K562 (cell line): ENCODE measurements around the gene TBX3.

Experiments used
- HEY1 ChIP-seq: fragments of 250-450 bp; sonication (Bioruptor Pico); IDR thresholded peaks from 2 replicates; pipeline ENCODE4 v1.5.0; 2020; ENCODE audit warnings: mild to moderate bottlenecking, moderate library complexity, borderline replicate concordance
- ZNF133 ChIP-seq: fragments of 250-450 bp; sonication (Bioruptor Pico); IDR thresholded peaks from 2 replicates; pipeline ENCODE4 v1.4.0; 2020; ENCODE audit warnings: mild to moderate bottlenecking
- ZNF24 ChIP-seq: fragments of 450-650 bp; IDR thresholded peaks from 2 replicates; pipeline ENCODE4 v1.6.1; 2016
- TF ChIP-seq, protein P1 (sequence below): fragments of 250-450 bp; sonication (Bioruptor Pico); IDR thresholded peaks from 2 replicates; pipeline ENCODE4 v1.8.0; 2022; ENCODE audit warnings: moderate library complexity, mild to moderate bottlenecking, inconsistent platforms
- TF ChIP-seq, protein P2 (sequence below): sonication (generic); formaldehyde crosslinking; IDR thresholded peaks from 2 replicates; pipeline ENCODE4 v1.8.0; 2023; ENCODE audit warnings: mild to moderate bottlenecking, missing genetic modification reagents
- TF ChIP-seq, protein P3 (sequence below), 3 experiments: IDR thresholded peaks in 2 of 3; conservative IDR thresholded peaks in 1 of 3; 2 replicates each; pipeline ENCODE4 v1.5.1; 2011 to 2012; ENCODE audit warnings: low read length in 3 of 3, mild to moderate bottlenecking in 3 of 3, control low read depth in 2 of 3, improper control_type of control experiment in 1 of 3, inconsistent platforms in 1 of 3, low read depth in 1 of 3, mixed read lengths in 1 of 3, moderate library complexity in 1 of 3; ENCODE audit not compliant: insufficient read depth in 2 of 3

DNA sequence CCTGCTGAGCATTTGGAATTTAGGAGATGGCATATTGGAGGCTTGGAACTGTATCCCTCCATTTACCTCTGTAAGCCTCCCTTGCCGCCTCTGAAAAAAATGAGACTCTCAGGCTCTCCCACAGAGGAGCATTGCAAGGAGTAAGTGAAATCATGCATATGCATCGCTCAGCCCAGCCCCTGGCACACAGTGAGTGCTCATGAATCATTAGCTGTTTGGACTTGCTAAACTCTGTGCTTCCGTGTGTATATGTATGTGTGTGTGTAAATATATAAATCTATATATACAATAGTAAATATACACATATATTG, 17.1 kb upstream of the TBX3 start:
- TF ChIP-seq, protein P1, sequence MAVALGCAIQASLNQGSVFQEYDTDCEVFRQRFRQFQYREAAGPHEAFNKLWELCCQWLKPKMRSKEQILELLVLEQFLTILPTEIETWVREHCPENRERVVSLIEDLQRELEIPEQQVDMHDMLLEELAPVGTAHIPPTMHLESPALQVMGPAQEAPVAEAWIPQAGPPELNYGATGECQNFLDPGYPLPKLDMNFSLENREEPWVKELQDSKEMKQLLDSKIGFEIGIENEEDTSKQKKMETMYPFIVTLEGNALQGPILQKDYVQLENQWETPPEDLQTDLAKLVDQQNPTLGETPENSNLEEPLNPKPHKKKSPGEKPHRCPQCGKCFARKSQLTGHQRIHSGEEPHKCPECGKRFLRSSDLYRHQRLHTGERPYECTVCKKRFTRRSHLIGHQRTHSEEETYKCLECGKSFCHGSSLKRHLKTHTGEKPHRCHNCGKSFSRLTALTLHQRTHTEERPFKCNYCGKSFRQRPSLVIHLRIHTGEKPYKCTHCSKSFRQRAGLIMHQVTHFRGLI (CRISPR knock-in tag), result no peak
- TF ChIP-seq, protein P2, sequence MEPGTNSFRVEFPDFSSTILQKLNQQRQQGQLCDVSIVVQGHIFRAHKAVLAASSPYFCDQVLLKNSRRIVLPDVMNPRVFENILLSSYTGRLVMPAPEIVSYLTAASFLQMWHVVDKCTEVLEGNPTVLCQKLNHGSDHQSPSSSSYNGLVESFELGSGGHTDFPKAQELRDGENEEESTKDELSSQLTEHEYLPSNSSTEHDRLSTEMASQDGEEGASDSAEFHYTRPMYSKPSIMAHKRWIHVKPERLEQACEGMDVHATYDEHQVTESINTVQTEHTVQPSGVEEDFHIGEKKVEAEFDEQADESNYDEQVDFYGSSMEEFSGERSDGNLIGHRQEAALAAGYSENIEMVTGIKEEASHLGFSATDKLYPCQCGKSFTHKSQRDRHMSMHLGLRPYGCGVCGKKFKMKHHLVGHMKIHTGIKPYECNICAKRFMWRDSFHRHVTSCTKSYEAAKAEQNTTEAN (CRISPR knock-in tag), result no peak
- TF ChIP-seq, protein P3, sequence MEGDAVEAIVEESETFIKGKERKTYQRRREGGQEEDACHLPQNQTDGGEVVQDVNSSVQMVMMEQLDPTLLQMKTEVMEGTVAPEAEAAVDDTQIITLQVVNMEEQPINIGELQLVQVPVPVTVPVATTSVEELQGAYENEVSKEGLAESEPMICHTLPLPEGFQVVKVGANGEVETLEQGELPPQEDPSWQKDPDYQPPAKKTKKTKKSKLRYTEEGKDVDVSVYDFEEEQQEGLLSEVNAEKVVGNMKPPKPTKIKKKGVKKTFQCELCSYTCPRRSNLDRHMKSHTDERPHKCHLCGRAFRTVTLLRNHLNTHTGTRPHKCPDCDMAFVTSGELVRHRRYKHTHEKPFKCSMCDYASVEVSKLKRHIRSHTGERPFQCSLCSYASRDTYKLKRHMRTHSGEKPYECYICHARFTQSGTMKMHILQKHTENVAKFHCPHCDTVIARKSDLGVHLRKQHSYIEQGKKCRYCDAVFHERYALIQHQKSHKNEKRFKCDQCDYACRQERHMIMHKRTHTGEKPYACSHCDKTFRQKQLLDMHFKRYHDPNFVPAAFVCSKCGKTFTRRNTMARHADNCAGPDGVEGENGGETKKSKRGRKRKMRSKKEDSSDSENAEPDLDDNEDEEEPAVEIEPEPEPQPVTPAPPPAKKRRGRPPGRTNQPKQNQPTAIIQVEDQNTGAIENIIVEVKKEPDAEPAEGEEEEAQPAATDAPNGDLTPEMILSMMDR (IDR thresholded peaks at IDR 0.05 in 2 of 3, conservative IDR thresholded peaks at IDR 0.05 in 1 of 3; ENCODE audit: insufficient read depth in 2 of 3, low read depth in 1 of 3, low read length in 3 of 3), result no peak
- TF ChIP-seq ZNF24 (no peak), HEY1 (no peak), ZNF133 (CRISPR knock-in tag) (no peak)
